CD14-positive monocyte (primary cell): ENCODE measurements around the gene UBE3D. TPM values are rescaled to one million over a fixed set of nuclear protein-coding genes. Genes with fewer than 3 reads are reported as not detected.

ENCODE experiments used
- DNase-seq, 3 donors: peaks; one replicate each; pipeline ENCODE4 v3.0.0-alpha.2; 2011 to 2022
- H2AFZ ChIP-seq: 2 replicates; pipeline ENCODE4 v1.6.0; 2012; ENCODE audit warnings: mild to moderate bottlenecking, low read depth, low read length, inconsistent platforms; ENCODE audit not compliant: insufficient read depth, poor library complexity, severe bottlenecking
- H3K27ac ChIP-seq, 2 donors: 1 replicate in 1 of 2; 2 replicates in 1 of 2; pipeline ENCODE4 v1.5.1; 2012 to 2013; ENCODE audit warnings: low read length in 2 of 2, control low read depth in 1 of 2, inconsistent platforms in 1 of 2, low read depth in 1 of 2, mild to moderate bottlenecking in 1 of 2
- H3K27me3 ChIP-seq, 2 donors: one replicate each; pipeline versions ENCODE4 v1.6.0 to v1.6.1; 2011 to 2013; ENCODE audit warnings: low read length in 2 of 2; ENCODE audit not compliant: control insufficient read depth in 2 of 2, insufficient read depth in 2 of 2
- H3K36me3 ChIP-seq, 2 donors: replicated peaks in 1 of 2; 1 replicate in 1 of 2; 2 replicates in 1 of 2; pipeline versions ENCODE4 v1.5.1 to v1.6.1; 2012 to 2013; ENCODE audit warnings: low read length in 2 of 2, control low read depth in 1 of 2, inconsistent platforms in 1 of 2, mild to moderate bottlenecking in 1 of 2; ENCODE audit not compliant: insufficient read depth in 2 of 2, control insufficient read depth in 1 of 2
- H3K4me1 ChIP-seq, 2 donors: 1 replicate in 1 of 2; 2 replicates in 1 of 2; pipeline versions ENCODE4 v1.5.1 to v1.6.1; 2012 to 2013; ENCODE audit warnings: low read length in 2 of 2, control low read depth in 1 of 2, inconsistent platforms in 1 of 2, mild to moderate bottlenecking in 1 of 2, moderate library complexity in 1 of 2; ENCODE audit not compliant: insufficient read depth in 2 of 2, control insufficient read depth in 1 of 2
- H3K4me2 ChIP-seq: replicated peaks from 2 replicates; pipeline ENCODE3; 2012; ENCODE audit warnings: low read length, moderate library complexity, mild to moderate bottlenecking; ENCODE audit not compliant: poor library complexity, severe bottlenecking; ENCODE audit errors: extremely low read depth
- H3K4me3 ChIP-seq, 3 experiments: fragments of 200-600 bp in 1 of 3; sonication (generic) in 1 of 3; replicated peaks in 1 of 3; 1 replicate in 2 of 3; 2 replicates in 1 of 3; pipeline ENCODE4 v1.5.1; 2011 to 2013; ENCODE audit warnings: low read length in 3 of 3, mild to moderate bottlenecking in 3 of 3, control low read depth in 2 of 3, low read depth in 2 of 3, inconsistent platforms in 1 of 3, moderate library complexity in 1 of 3
- H3K79me2 ChIP-seq: 2 replicates; pipeline ENCODE4 v1.6.0; 2012; ENCODE audit warnings: mild to moderate bottlenecking, control low read depth, inconsistent platforms, low read length, moderate library complexity; ENCODE audit not compliant: insufficient read depth
- H3K9ac ChIP-seq: 2 replicates; pipeline ENCODE4 v1.6.0; 2017; ENCODE audit warnings: low read length, mild to moderate bottlenecking; ENCODE audit not compliant: insufficient read depth, poor library complexity, severe bottlenecking
- H3K9me3 ChIP-seq, 2 donors: replicated peaks in 1 of 2; 1 replicate in 1 of 2; 2 replicates in 1 of 2; pipeline versions ENCODE4 v1.5.1 to v1.6.1; 2012 to 2013; ENCODE audit warnings: low read length in 2 of 2, control low read depth in 1 of 2; ENCODE audit not compliant: control insufficient read depth in 1 of 2, insufficient read depth in 1 of 2
- H4K20me1 ChIP-seq: 2 replicates; pipeline ENCODE4 v1.6.0; 2012; ENCODE audit warnings: mild to moderate bottlenecking, low read length, control low read depth, moderate library complexity; ENCODE audit not compliant: insufficient read depth
- H3K27ac Mint-ChIP-seq, 7 donors: one replicate each; pipeline ENCODE4 v1.8.0; 2020; ENCODE audit warnings: mild to moderate bottlenecking in 7 of 7, mixed read lengths in 7 of 7, moderate library complexity in 6 of 7, inconsistent platforms in 2 of 7
- H3K27me3 Mint-ChIP-seq, 3 donors: one replicate each; pipeline ENCODE4 v1.8.0; 2021 to 2022; ENCODE audit warnings: low read depth in 3 of 3, mild to moderate bottlenecking in 3 of 3, mixed read lengths in 3 of 3, moderate library complexity in 3 of 3, inconsistent platforms in 1 of 3
- H3K36me3 Mint-ChIP-seq, 2 donors: one replicate each; pipeline ENCODE4 v1.8.0; 2020; ENCODE audit warnings: mixed read lengths in 2 of 2, inconsistent platforms in 1 of 2, mild to moderate bottlenecking in 1 of 2
- H3K4me1 Mint-ChIP-seq: one replicate; pipeline ENCODE4 v1.8.0; 2020; ENCODE audit warnings: mild to moderate bottlenecking, mixed read lengths
- H3K4me3 Mint-ChIP-seq, 2 donors: one replicate each; pipeline ENCODE4 v1.8.0; 2020; ENCODE audit warnings: mild to moderate bottlenecking in 2 of 2, mixed read lengths in 2 of 2, moderate library complexity in 1 of 2
- H3K9me3 Mint-ChIP-seq, 7 donors: one replicate each; pipeline ENCODE4 v1.8.0; 2020 to 2022; ENCODE audit warnings: mixed read lengths in 7 of 7, mild to moderate bottlenecking in 6 of 7, moderate library complexity in 6 of 7, inconsistent platforms in 2 of 7
- CTCF ChIP-seq: fragments of 200-600 bp; IDR thresholded peaks from one replicate; pipeline ENCODE4 v1.8.0; 2022; ENCODE audit warnings: antibody characterized with exemption, mild to moderate bottlenecking
- WGBS: methylation state at CpG from one replicate; pipeline ENCODE4 v1.1.5; 2013; ENCODE audit warnings: missing lambda C conversion rate; ENCODE audit not compliant: insufficient coverage; 5-methylcytosine and 5-hydroxymethylcytosine counted together
- intact Hi-C, 2 donors: fragments of 100-400 bp; cut with micrococcal nuclease; formaldehyde crosslinking; loops; one replicate each; pipeline versions ENCODE4 v1.15.0 to v1.15.1; 2023
- polyA plus RNA-seq, 3 donors: library from polyadenylated mRNA; depleted of rRNA in 1 of 3; unstranded in 2 of 3; stranded (reverse) in 1 of 3; fragments of 300-500 nt in 2 of 3; fragments of >200 nt in 1 of 3; fragmentation: Illumina TruSeq in 2 of 3; gene quantifications; 1 replicate in 2 of 3; 2 replicates in 1 of 3; pipeline ENCODE4 v1.2.3, GENCODE V29; 2012 to 2021

UBE3D gene
- polyA plus RNA-seq, 3 donors = 0.61 to 1.7 (median 1.1) TPM

DNA sequence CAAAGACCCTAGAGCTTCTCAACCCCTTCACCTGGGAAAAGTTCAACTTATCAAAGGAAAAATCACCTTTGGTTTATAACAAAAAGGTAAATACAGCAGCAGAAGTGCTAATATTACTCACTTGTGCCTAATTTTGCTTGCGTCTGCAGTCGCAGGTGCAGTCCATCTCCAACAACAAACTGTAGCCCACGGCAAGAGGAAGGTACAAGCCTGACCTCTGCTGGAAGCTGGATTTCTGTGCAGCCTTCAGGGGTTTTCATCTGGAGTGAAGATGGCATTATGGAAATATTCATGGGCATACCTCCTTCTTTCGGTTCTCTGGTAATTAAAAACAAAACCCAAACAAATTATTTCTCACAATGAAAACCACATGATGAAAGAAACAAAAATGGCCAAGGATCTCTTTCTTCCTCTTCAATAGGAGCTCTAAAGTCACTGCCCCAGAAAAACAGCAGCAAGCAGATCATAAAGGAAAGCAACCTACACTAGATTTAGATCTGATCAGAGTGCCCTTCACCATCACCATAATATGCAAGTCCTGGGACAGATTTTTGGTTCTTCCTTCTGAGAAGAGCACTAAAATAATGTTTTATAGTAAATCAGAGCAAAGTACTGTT is 7.8 kb downstream of the UBE3D start:
- no peak overlapping the region for H3K27ac ChIP-seq
- H3K4me2 ChIP-seq = no peak overlapping the region
- H2AFZ ChIP-seq = no peak overlapping the region
- H3K79me2 ChIP-seq = no peaks in the 10 kb centered on the region
- peaks cover 2% of the 10 kb centered on the region for H3K4me1 Mint-ChIP-seq
- H3K27me3 ChIP-seq = no peaks in the 10 kb centered on the region
- H4K20me1 ChIP-seq = no peaks in the 10 kb centered on the region
- TF ChIP-seq CTCF = peak; percentile 59
- H3K27me3 Mint-ChIP-seq = peaks cover 0 to 2% (median 0%) of the 10 kb centered on the region in 3 donors
- intact Hi-C loops = loop anchor here (5.0 kb wide), 1 partner anchor 806 kb away; no protein-coding TSS in a partner anchor
- no peak overlapping the region for H3K4me3 Mint-ChIP-seq
- no peaks in the 10 kb centered on the region for H3K9me3 Mint-ChIP-seq
- no peak overlapping the region for H3K27ac Mint-ChIP-seq
- peaks cover 7 to 12% of the 10 kb centered on the region in 2 donors for H3K36me3 Mint-ChIP-seq
- H3K36me3 ChIP-seq = peaks cover 0 to 5% of the 10 kb centered on the region in 2 donors
- H3K4me3 ChIP-seq = no peak overlapping the region
- H3K9me3 ChIP-seq = no peaks in the 10 kb centered on the region
- WGBS = 65% methylated on average over 3 of the region's 4 CpGs
- H3K9ac ChIP-seq = no peak overlapping the region
- no peaks in the 10 kb centered on the region for H3K4me1 ChIP-seq
- DNase-seq = peak in 1 of 3 donors; percentile 10

- Histone ChIP-seq H3K4me3 (no peak overlapping the region), H3K9me3 (no peaks in the 10 kb centered on the region), H3K79me2 (no peaks in the 10 kb centered on the region), H3K4me1 (no peaks in the 10 kb centered on the region), H3K9ac (no peak overlapping the region), H2AFZ (no peak overlapping the region), H4K20me1 (no peaks in the 10 kb centered on the region), H3K4me2 (no peak overlapping the region), H3K36me3 (peaks cover 0 to 5% of the 10 kb centered on the region in 2 donors), H3K27me3 (no peaks in the 10 kb centered on the region), H3K27ac (no peak overlapping the region)
- Mint-ChIP-seq H3K27me3 (peaks cover 0 to 2% (median 2%) of the 10 kb centered on the region in 3 donors), H3K36me3 (peaks cover 5 to 15% of the 10 kb centered on the region in 2 donors), H3K27ac (no peak overlapping the region), H3K4me1 (peaks cover 2% of the 10 kb centered on the region), H3K4me3 (no peak overlapping the region), H3K9me3 (no peaks in the 10 kb centered on the region)
- no CpG with 5 or more reads among the region's 6 CpGs for WGBS
- intact Hi-C loops = loop anchor here (5.0 kb wide), 1 partner anchor 803 kb away; no protein-coding TSS in a partner anchor
- peak in 2 of 3 donors; percentile 13 to 36 for DNase-seq
- peak; percentile 86 for TF ChIP-seq CTCF
Observed at GRCh38 chr6:83055366-83055964, 10.2 kb downstream of the UBE3D start.
